ENCODE data around the gene TRAF2.

- TF ChIP-seq CTCF (IDR thresholded peaks at IDR 0.05; ENCODE audit: low read length) (no peak), EZH2phosphoT487 (IDR thresholded peaks at IDR 0.05; ENCODE audit: low read length) (no peak), EZH2 (optimal IDR thresholded peaks at IDR 0.05; ENCODE audit: low read depth, low read length) (no peak)
These were observed 66.1 kb downstream of the TRAF2 start for GRCh38 chr9:136952321-136952850.

Measured in MM.1S (cell line).